ENCODE measurements around the gene IL2. TPM values are rescaled to one million over a fixed set of nuclear protein-coding genes. Genes with fewer than 3 reads are reported as not detected.

IL2 gene
- total RNA-seq, 1 donor from 2014 or later: not detected

Other genes with a start within 250 kb of the IL2 start
- gene ADAD1, start 77.7 kb downstream of the IL2 start, total RNA-seq (ENCODE audit: insufficient read depth, low replicate concordance): not detected
- 3.6 TPM for gene IL21, start 164.3 kb upstream of the IL2 start, total RNA-seq (ENCODE audit: insufficient read depth, low replicate concordance)